Stomach (tissue), 4 donors: Measurements from ENCODE around the gene TNRC6A.

Experiments used
- EP300 ChIP-seq: sonication (generic); formaldehyde crosslinking; IDR thresholded peaks from one replicate; pipeline ENCODE4 v1.6.1; 2017; ENCODE audit warnings: antibody characterized with exemption
- POLR2A ChIP-seq, 4 donors: fragments of 450-650 bp; IDR thresholded peaks; one replicate each; pipeline ENCODE4 v1.6.1; 2016; ENCODE audit warnings: antibody characterized with exemption in 4 of 4, control low read depth in 2 of 4, mild to moderate bottlenecking in 1 of 4, moderate library complexity in 1 of 4
- POLR2AphosphoS5 ChIP-seq, 3 donors: sonication (generic); formaldehyde crosslinking; IDR thresholded peaks; one replicate each; pipeline ENCODE4 v1.6.1; 2016; ENCODE audit warnings: antibody characterized with exemption in 3 of 3
- TF ChIP-seq, protein P1 (sequence below), 7 experiments: fragments of 450-650 bp in 4 of 7; fragments of 200-600 bp in 3 of 7; sonication (generic) in 3 of 7; IDR thresholded peaks; one replicate each; pipeline ENCODE4 v1.5.1; 2016 to 2019; ENCODE audit warnings: antibody characterized with exemption in 7 of 7, control low read depth in 2 of 7, mild to moderate bottlenecking in 1 of 7

GRCh38 chr16:24734382-24734781 is 4.9 kb downstream of the TNRC6A start:
- TF ChIP-seq, protein P1, sequence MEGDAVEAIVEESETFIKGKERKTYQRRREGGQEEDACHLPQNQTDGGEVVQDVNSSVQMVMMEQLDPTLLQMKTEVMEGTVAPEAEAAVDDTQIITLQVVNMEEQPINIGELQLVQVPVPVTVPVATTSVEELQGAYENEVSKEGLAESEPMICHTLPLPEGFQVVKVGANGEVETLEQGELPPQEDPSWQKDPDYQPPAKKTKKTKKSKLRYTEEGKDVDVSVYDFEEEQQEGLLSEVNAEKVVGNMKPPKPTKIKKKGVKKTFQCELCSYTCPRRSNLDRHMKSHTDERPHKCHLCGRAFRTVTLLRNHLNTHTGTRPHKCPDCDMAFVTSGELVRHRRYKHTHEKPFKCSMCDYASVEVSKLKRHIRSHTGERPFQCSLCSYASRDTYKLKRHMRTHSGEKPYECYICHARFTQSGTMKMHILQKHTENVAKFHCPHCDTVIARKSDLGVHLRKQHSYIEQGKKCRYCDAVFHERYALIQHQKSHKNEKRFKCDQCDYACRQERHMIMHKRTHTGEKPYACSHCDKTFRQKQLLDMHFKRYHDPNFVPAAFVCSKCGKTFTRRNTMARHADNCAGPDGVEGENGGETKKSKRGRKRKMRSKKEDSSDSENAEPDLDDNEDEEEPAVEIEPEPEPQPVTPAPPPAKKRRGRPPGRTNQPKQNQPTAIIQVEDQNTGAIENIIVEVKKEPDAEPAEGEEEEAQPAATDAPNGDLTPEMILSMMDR (IDR thresholded peaks at IDR 0.05): no peak
- TF ChIP-seq POLR2AphosphoS5 (IDR thresholded peaks at IDR 0.05) (peak in 2 of 3 donors; percentile 12 to 21), POLR2A (IDR thresholded peaks at IDR 0.05) (no peak), EP300 (no peak)
